KG1 (cell line): Measurements from ENCODE around the gene NELL1.
A peak's percentile ranks its signal among the peaks of the same experiment; 100 is the strongest.

Experiments
- DNase-seq: peaks from one replicate; lab custom pipeline; 2025; lab: John Stamatoyannopoulos, UW

Gene NELL1

DNA sequence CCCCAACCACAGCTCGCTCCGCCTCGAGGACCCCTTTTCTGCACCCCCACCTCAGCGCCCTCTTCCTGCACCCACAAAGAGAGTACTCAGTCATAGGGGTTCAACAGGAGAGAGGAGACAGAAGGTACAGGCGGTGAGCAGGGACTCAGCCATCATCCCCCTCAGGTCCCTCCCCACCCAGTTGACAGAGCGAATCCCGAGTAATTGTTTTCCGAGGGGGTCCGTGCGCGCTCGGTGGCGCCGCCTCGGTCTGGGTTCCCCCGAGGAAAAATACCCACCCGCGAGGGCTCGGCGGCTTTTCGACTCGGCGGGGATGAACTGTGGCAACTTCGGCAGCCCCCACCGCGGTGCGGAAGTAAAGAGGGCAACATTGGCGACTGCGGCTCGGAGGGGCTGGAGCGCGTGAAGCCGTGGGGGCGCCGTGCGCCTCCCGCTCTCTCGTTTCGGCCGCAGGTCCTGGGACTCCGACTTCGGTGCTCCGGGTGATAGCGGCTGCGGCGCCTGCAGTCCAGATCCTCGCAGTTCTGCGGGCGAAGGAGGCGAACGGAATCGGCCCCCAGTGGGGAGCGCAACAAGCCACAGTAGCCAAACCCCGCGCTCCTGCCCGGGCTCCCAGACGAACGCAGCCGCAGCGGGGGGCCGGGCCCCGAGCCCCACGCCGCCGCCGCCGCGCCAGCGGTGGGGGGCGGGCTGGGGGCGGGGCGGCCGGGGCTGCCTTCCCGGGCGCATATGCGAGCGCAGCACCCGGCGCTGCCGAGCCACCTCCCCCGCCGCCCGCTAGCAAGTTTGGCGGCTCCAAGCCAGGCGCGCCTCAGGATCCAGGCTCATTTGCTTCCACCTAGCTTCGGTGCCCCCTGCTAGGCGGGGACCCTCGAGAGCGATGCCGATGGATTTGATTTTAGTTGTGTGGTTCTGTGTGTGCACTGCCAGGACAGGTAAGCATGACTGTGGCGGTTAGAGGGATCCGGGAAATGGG is at the start of gene NELL1:
NELL1 (plus strand) TSS at position 743 of the 976 bp plus-strand sequence.
- DNase-seq, result no peak

DNA sequence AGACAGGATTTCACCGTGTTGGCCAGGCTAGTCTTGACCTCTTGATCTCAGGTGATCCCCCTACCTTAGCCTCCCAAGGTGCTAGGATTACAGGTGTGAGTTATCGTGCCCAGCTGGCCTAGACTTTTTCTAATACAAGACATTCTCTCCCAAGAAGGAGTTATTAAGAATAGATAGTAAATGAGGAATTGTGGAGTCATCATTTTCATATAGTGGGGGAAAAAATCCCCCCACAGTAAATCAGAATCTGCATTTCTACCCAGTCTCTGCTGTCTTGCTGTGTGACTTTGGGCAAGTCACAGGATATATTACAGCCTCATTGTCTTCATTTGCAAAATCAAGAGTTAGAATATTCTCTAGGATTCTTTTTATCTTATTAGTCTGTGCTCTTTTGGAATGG is 48.4 kb upstream of the NELL1 start:
- no peak for DNase-seq

DNA sequence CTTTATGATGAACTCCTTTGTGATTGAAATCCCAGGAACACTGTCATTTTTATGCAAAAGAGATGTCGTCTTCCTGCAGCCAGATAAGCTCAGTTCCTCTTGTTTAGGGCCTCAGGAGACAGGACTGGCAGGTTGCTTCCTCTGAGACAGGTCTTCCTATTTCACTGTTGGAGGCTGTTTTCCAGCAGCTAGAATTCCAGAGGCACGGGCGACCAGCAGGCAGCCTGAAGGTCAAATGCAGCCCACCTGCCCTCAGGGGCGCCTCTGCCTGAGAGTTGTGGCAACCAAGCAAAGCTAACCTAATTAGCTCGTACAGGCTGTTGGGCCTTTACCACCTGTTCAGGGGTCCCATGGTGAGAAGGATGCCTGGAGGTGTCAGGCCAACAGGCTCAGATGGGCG is 47.7 kb upstream of the NELL1 start:
- no peak for DNase-seq

DNA sequence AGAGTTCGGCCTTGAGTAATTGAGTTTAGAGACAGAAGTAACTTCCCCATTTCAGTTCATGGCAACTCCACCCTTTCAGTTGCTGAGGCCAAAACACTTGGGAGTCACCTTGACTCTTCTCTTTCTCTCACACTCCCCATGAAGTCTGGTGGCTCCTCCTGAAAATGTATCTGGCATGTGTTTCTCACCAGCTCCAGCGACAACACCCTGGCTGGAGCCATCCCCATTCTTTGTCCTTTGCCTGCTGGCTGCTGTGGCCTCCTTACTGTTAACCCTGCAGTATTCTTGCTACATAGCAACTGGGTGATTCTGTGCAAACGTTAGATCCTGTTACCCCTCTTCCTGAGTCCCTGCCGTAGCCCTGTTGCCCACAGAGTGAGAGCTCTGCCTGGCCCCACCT is 46.1 kb upstream of the NELL1 start:
- DNase-seq, result no peak

DNA sequence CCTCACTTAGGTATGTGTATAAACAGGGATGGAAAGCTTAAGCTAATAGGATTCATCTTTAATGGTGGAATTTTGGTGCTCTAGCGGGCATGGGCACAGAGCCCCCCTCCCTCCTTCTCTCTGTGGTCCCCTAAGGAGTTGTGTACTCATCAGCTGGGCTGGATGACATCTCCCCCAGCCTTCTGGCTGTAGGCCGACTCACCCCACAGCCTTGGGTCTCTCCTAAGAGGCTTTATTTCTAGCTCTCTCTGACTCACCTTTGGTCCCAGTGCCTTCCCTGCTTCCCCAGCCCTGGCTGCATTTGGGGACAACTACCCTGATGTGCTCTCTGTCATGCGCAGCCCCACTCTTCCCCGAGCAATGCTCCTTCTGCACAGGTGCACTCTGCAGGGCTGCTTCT is 43.1 kb upstream of the NELL1 start:
- DNase-seq, result no peak

DNA sequence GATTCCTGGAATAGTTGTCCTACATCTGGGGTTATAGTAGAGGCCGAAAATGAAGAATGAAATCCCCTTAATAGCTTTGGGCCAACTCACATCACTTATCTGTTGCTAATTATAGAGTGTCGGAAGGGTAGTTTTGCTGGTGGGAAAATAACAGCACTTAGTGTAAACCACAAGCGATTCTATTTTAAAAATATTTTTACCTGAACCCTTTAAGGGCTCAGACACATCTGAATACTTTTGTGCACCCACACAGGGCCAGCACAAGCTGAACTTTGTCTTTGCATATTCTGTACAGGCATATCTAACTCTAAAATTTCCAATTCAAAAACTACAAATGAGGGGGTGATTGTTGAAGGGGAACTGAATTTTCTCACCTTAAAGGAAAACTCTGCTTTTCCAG is 42.4 kb upstream of the NELL1 start:
- DNase-seq, result no peak

DNA sequence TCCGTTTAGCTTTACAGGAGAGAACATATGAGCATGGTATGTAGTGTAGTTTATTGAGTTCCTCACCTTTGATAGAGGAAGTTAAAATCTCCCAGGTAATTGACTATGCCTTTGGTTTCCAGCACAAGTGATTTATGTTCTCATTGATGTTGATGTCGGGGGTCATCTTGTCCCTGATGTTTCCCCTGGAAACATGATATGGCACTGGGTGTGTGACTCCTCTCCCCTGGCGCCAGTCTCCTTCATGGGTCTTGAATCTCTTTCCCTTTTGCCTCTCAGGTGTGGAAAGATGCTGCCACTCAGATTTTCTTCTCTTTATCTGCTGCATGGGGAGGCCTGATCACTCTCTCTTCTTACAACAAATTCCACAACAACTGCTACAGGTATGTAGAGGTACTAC is 41.7 kb upstream of the NELL1 start:
- no peak for DNase-seq

DNA sequence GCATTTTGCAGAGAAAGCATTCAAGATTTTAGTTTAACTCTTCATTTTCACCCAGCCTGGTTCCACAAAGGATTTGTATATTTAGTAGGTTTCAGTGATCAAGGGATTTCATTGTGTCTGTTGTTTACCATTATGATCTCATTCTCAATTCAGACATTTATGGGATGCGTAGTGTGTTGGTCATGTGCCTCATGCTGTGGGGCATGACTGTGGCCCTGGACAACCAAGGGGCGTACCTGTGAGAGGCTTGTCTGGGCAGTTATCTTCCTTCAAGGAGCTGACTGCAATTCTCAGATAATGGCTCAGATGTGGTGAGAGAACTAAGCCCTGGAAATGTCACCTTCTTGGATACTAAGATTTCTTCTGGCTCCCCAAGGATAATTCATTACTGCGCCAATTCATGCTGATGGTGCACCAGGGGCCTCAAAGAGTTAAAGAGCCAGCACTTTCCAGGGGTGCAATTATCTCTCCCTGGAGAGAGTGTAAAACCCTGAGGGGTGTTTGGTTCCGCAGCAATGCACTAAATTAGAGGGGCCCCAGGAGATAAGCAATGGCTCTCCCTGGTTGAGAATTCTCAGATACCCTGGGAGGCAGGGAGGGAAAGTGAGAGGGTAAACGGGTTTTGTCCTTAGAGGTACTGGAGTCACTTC is 37.7 kb upstream of the NELL1 start:
- no peak for DNase-seq

DNA sequence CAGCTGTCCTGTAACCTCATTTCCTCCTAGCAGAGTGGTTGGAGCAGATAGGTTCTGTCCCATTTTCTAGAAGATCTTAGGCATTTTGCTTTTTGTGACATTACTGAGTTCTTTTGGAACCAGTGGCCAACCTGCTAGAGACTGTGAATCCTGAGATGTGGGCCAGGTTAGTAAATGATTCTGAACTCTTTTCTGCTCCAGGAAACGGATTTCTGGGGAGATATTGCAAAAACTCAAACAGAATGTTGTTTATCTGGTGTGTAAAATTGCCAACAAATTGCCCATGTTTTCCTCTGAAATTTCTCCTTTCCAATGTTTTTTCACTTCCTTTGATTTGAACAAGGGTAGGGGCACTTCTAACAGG is 37.2 kb upstream of the NELL1 start:
- DNase-seq, result no peak

DNA sequence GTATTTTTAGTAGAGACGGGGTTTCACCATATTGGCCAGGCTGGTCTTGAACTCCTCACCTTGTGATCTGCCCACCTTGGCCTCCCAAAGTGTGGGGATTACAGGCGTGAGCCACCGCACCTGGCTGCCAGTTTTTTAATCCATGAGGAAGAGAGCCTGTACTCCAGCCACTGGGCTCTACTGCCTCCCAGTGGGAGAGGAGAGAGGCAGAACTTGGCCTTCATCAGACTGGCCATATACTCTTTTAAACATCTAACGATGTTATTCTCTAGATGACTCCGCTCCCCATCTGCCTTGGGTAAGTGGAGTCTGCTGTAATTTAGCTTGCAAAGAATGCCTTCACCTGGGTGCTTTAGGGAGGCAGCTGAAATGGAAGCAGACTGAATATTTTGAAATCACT is 35.3 kb upstream of the NELL1 start:
- DNase-seq, result no peak

DNA sequence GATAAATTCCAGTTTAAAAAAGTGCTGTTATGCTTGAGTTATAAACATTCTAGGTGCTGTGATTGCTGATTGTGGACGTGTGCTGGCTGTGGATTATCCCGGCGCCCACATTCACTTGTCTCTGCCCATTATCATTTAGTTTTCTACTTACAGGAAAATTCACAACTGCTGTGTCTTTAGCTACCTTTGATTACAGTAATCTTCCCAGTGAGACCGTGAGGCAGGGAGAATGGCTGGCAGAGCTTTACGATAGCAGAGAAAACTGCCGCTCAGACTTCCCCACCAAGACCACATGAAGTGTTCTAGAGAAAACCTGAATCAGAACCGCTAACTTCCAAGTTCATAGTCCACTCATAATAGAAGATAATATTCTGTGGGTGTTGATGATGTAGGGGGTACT is 34.6 kb upstream of the NELL1 start:
- no peak for DNase-seq

DNA sequence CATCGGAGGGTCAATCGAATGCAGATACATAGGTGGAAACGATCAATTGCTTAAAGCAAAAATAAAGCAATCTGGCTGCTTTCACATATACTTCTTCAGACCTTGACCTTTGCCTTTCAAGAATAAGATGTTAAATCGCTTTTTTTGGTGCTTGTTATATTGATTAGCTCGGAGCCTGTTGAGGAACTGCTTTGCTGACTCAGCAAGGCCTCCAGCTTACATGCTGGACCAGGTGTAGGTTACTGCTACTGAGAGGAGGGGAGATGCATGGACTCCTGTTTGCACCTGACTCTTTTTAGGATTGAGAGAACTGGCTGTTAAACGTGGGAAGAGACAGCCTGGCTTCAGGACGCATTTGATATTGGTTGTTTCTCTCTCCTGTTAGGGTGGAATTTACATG is 31.3 kb upstream of the NELL1 start:
- DNase-seq, result no peak

DNA sequence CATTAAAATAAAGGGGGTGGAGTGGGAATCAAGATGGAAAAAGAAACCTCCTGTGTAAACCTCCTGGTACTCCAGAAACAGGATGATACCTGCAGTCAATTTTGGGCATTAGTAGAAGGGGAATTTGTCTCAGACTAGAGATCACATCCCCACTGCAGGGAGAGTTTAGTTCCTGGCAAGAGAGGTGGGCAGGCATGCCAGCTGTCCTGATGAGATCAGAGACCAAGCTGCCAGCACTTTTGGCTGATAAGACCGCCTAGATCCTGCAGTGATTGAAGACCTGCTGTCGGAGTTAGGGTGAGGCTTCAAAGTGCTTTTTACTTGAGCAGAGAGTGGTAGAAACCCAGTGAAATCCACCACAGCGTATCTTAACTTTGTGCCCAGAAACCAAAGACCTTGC is 29.7 kb upstream of the NELL1 start:
- no peak for DNase-seq

DNA sequence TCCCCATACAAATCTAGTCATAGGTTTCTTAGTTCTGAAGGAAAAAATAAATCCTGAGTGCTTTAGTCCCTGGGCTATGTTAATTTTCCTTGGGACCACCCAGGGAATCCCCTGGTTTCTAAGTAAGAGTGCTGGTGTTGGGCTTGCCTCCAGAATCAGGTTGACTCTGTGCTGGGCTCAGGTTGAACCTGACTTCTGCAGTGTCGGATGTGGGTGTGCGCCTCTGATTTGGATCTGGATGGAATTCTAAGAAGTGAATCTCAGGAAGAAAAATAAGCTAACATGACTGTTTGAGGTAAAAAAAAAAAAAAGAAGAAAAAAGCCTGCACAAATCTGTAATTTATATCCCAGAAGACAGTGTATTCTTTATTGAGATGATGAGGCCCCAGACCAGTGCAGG is 29.0 kb upstream of the NELL1 start:
- no peak for DNase-seq

DNA sequence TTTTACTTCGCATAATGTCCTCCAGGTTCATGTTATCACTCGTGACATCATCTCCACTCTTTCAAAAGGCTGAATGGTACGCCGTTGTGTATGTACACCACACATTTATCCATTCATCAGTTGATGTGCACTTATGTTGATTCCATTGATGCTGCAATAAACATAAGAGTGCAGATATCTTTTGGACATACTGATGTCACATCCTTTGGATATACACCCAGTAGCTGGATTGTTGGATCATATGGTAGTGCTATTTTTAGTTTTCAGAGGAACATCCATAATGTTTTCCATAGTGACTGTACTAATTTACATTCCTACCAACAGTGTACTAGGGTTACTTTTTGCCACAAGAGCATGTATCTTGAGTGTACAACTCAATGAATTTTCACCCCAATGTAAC is 25.0 kb upstream of the NELL1 start:
- DNase-seq, result no peak

DNA sequence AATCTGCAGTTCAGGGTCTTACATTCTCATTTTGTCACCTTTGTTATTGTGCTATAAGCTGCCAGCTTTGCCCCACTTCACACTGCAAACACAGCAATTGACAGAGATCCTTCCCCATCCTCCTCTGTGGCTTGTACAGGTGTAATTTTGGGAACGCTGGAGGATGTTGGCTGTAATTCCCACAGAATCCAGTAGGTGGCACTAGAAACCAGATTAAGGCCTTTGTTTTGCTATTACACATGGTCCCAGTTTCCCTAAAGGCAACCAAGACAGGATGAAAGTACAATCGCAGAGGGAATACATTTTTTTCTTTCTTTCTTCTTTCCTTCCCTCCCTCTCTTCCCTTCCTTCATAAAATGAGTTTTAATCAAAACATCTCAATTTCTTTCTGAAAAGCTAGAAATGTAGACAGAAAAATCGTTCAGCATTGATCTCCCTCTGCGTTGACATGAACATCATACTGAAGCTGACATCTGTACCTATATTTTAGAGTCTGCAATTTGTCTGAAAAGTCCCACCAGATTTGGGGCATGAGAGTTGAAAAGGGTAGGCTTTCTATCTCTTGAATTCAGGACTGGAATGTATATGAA is 21.3 kb upstream of the NELL1 start:
- peak; percentile 9 for DNase-seq

DNA sequence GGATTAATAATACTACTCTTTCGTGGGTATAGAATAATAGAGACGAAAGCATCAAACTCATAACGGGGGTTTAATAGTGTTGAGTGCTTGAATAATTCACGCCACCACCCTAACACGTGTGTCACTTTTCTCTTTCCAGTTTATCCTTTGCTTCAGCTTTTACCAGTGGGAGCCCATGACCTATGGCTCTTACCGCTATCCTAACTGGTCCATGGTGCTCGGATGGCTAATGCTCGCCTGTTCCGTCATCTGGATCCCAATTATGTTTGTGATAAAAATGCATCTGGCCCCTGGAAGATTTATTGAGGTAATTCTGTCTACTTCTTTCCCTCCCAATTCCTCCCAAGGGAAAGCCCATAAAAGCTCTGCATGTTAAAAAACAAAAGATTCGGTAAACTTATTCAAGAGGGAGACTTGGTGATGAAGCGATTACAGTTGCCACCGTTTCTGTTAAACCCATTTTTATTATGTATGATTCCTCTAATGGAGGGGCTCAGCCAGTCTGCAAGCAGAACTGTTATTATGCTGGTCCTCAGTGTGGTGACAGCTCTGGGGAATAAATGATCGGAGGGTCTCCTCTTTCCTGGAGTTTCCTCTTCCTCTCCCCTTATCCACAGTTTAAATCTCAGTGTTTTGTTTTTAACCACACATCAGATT is 17.1 kb upstream of the NELL1 start:
- DNase-seq, result no peak

DNA sequence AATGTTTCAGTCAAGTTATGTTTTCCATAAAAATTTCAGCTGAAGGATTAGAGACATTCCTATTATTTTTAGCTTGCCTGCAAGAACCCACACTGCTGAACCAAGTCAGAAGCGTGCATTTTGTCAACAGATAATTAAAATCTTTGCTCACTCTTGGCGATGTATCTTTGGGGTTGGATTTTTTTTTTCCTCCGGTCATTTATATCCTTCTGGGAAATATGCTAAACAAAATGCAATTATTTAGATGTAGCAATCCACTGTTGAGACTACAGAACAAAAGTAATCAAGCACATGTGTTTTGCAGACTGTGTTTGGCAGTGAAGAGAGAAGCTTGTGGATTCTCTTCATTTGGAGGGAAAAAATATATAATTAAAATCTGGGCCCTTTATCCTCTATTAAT is 15.3 kb upstream of the NELL1 start:
- DNase-seq, result no peak

DNA sequence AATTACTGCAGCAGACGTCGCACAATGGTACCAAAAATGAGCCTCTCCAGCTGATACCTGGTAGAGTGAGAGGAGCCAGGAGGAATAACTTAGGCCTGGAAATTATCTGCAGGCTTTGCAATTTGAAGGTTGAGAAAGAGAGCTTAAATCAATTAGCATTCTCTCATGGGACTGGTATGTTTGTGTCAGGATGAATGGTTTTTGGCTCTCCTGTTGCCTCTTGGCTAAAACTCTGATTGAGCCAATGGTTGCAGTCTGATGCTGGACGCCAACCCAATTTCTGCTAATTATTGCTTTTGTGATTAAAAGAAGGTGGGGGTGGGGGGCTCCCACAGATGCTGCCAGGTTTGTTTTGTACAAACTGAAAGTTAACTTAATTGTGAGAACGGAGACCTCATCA is 12.5 kb upstream of the NELL1 start:
- no peak for DNase-seq

DNA sequence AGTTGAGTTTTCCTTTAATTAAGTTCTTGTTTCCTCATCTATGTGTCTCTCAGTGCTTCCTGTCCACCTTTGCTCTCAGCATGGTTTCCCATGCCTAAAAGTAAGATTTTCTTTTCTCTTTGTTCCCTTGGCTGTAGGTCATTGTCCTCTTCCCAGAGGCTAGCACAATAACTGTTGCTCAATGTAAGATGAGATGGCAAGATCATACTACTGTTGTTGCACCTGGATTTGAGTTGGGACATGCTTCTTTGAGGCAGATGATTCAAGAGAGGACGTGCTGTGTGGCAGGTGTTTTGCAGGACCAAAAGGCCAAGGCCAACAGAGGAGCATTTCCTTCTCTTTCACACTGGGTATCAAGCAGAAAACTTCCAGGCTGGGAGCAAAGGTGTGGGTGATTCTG is 11.3 kb upstream of the NELL1 start:
- DNase-seq, result no peak

DNA sequence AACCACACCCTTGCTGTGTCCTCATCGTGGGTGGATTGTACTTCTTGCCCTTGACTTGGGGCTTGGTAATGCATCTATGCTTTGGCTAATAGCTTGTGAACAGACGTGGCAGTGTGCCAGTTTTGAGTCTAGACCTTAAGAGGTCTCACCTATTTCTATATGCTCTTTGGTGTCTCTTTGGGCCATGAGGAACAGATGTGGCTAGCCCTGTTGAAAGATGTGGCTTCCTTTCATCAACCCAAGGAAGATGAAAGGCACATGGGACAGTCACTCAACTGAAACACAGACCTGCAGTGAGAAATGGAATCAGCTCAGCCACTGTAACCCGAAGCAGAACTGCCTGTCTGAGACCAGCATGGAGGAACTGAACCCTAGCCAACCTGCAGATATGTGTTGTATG is 7.9 kb upstream of the NELL1 start:
- no peak for DNase-seq

DNA sequence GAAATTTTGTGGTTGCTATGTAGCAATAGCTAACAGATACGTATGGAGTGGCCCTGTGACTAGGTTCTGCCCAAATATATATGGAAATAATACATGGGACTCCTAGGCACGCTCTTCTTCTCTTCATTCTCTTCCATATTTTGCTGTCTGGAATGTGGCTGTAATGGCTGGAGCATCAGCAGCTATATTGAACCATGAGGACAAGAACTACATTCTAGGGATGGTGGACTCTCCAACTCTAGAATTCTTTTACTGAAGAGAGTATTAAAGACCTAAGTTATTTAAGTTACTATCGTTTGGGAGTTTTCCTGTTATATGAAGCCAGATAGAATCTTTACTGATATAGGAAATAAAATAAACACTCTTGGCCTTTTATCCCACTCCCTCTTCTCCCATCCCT is 7.5 kb upstream of the NELL1 start:
- DNase-seq, result no peak
